T-helper 17 cell (primary cell): Measurements from ENCODE around the gene GNGT1. TPM values are rescaled to one million over a fixed set of nuclear protein-coding genes. Genes with fewer than 3 reads are reported as not detected.

Experiments
- ATAC-seq: fragments of 150-1000 bp; cut with Tn5 transposase; 2 replicates; pipeline ENCODE4 v1.10.0; 2021; ENCODE audit warnings: mild to moderate bottlenecking, moderate library complexity
- DNase-seq, 3 donors: peaks; one replicate each; pipeline versions ENCODE4 v3.0.0 to v3.0.0-alpha.2; 2020 to 2021
- H3K9me3 ChIP-seq: one replicate; pipeline ENCODE4 v1.7.0; 2013; ENCODE audit warnings: low read length, mild to moderate bottlenecking; ENCODE audit not compliant: control insufficient read depth, poor library complexity, severe bottlenecking
- H3K27ac Mint-ChIP-seq: one replicate; pipeline ENCODE4 v1.8.0; 2022; ENCODE audit warnings: mild to moderate bottlenecking, moderate library complexity, mixed read lengths
- H3K27me3 Mint-ChIP-seq: one replicate; pipeline ENCODE4 v1.8.0; 2022; ENCODE audit warnings: mixed read lengths
- H3K36me3 Mint-ChIP-seq: one replicate; pipeline ENCODE4 v1.8.0; 2022; ENCODE audit warnings: low read depth, mixed read lengths
- H3K4me1 Mint-ChIP-seq: one replicate; pipeline ENCODE4 v1.8.0; 2022; ENCODE audit warnings: mild to moderate bottlenecking, mixed read lengths
- H3K4me3 Mint-ChIP-seq: one replicate; pipeline ENCODE4 v1.8.0; 2022; ENCODE audit warnings: mild to moderate bottlenecking, moderate library complexity, mixed read lengths
- total RNA-seq, 4 donors: library from RNA in 2 of 4; stranded (reverse) in 2 of 4; gene quantifications; one replicate each; pipeline ENCODE4 v1.2.3 and lab custom pipeline; 2022 to 2026

The GNGT1 gene
- total RNA-seq (not detected), total RNA-seq (lab: John Stamatoyannopoulos, UW) (0 reads per million in 2 donors)

- Mint-ChIP-seq H3K4me3 (no peak within 1 kb of the TSS), H3K36me3 (no peaks in the 10 kb centered on the region), H3K27ac (no peak within 1 kb of the TSS), H3K4me1 (no peaks in the 10 kb centered on the region), H3K27me3 (peaks cover 10% of the 10 kb centered on the region)
- DNase-seq (no peak), ATAC-seq (no peak)
- no peaks in the 10 kb centered on the region for H3K9me3 ChIP-seq
Measured at GRCh38 chr7:93906267-93906666, at the start of gene GNGT1. TSS of gene GNGT1 (plus strand) at chr7:93906567. CDS start at chr7:93906747, 180 bp downstream.

- ATAC-seq (no peak), DNase-seq (no peak)
- H3K27ac Mint-ChIP-seq: no peak overlapping the region
- no peak overlapping the region for H3K4me3 Mint-ChIP-seq
- H3K36me3 Mint-ChIP-seq: no peaks in the 10 kb centered on the region
- no peaks in the 10 kb centered on the region for H3K9me3 ChIP-seq
- H3K4me1 Mint-ChIP-seq: no peaks in the 10 kb centered on the region
- peaks cover 7% of the 10 kb centered on the region for H3K27me3 Mint-ChIP-seq
Measured at GRCh38 chr7:93858857-93859256, 47.5 kb upstream of the GNGT1 start.

- Mint-ChIP-seq H3K36me3 (no peaks in the 10 kb centered on the region), H3K27ac (no peak overlapping the region), H3K27me3 (peaks cover 7% of the 10 kb centered on the region), H3K4me3 (no peak overlapping the region), H3K4me1 (no peaks in the 10 kb centered on the region)
- no peaks in the 10 kb centered on the region for H3K9me3 ChIP-seq
- ATAC-seq (no peak), DNase-seq (no peak)
Measured at GRCh38 chr7:93860261-93860660, 46.1 kb upstream of the GNGT1 start.

DNA sequence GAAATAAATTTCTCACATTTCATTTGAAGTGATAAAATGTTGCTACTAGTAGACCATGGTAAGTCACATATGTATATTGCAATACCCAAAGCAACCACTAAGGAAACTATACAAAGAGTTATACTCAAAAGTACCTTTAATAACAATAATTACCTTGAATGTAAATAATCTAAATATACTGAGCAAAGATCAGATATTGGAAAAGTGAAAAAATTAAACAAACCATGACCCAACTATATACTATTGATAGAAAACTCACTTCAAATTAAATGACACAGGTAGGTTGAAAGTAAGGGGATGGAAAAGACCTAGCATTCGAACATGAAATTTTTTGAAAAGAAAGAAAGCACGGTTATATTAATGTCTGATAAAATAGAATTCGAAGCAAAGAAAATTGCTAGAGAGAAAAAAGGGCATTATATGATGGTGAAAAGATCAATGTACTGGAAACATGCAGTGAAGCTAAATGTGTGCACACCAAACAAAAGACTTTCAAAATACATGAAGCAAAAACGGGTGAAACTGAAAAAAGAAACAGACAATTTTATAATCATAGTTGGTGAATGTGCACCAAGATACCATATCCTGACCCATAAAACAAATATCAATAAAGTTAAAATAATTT, 44.9 kb upstream of the GNGT1 start:
- peaks cover 7% of the 10 kb centered on the region for H3K27me3 Mint-ChIP-seq
- no peak overlapping the region for H3K27ac Mint-ChIP-seq
- no peak for DNase-seq
- no peaks in the 10 kb centered on the region for H3K9me3 ChIP-seq
- no peaks in the 10 kb centered on the region for H3K4me1 Mint-ChIP-seq
- ATAC-seq: no peak
- H3K36me3 Mint-ChIP-seq: no peaks in the 10 kb centered on the region
- H3K4me3 Mint-ChIP-seq: no peak overlapping the region

GRCh38 chr7:93862651-93863050, 43.7 kb upstream of the GNGT1 start:
- Mint-ChIP-seq H3K4me3 (no peak overlapping the region), H3K27ac (no peak overlapping the region), H3K27me3 (peaks cover 7% of the 10 kb centered on the region), H3K4me1 (no peaks in the 10 kb centered on the region), H3K36me3 (no peaks in the 10 kb centered on the region)
- H3K9me3 ChIP-seq: no peaks in the 10 kb centered on the region
- ATAC-seq (no peak), DNase-seq (no peak)

DNA sequence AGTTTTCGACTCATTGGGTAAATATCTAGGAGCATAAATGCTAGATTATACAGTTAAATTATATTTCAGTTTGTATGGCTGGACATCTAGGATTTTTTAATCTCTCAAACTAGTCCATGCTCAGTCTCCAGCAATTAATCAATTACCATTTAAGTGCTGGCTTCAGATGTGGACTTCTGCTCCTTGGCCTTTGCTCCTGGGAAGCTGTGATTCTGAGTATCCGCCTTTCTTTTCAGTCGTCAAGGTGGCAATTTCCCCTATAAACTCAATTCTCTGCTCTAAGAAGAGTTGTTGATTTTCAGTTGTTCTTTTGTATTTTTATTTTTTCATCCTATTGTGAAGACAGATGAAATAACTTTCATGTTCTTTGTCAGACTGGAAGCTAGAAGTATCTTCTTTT, 39.5 kb upstream of the GNGT1 start:
- Mint-ChIP-seq H3K4me1 (no peaks in the 10 kb centered on the region), H3K36me3 (no peaks in the 10 kb centered on the region), H3K27me3 (peaks cover 7% of the 10 kb centered on the region), H3K4me3 (no peak overlapping the region), H3K27ac (no peak overlapping the region)
- ATAC-seq: no peak
- no peak for DNase-seq
- no peaks in the 10 kb centered on the region for H3K9me3 ChIP-seq

DNA sequence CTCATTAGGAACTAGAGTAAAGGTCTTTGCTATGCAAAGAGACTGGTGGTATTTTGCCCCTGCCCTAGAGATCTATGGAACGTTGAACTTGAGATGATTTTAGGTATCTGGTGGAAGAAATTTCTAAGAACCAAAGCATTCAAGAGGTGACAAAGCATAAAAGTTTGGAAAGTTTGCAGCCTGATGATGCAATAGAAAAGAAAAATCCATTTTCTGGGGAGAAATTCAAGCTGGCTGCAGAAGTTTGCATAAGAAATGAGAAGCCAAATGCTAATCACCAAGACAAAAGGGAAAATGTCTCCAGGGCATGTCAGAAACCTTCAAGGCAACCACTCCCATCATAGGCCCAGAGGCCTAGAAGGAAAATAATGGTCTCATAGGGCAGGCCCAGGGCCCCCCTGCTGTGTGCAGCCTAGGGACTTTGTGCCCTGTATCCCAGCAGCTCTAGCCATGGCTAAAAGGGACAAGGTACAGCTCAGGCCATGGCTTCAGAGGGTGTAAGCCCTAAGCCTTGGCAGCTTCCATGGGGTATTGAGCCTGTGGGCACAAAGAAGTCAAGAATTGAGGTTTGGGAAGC, 32.3 kb upstream of the GNGT1 start:
- H3K4me1 Mint-ChIP-seq: no peaks in the 10 kb centered on the region

GRCh38 chr7:93877742-93878141, 28.6 kb upstream of the GNGT1 start:
- ATAC-seq: no peak
- no peaks in the 10 kb centered on the region for H3K4me1 Mint-ChIP-seq
- H3K27ac Mint-ChIP-seq: no peak overlapping the region
- H3K36me3 Mint-ChIP-seq: no peaks in the 10 kb centered on the region
- H3K4me3 Mint-ChIP-seq: no peak overlapping the region
- H3K9me3 ChIP-seq: no peaks in the 10 kb centered on the region
- DNase-seq: no peak
- H3K27me3 Mint-ChIP-seq: no peaks in the 10 kb centered on the region

More for the DNA sequence above, 32.3 kb upstream of the GNGT1 start:
- H3K9me3 ChIP-seq: no peaks in the 10 kb centered on the region
- ATAC-seq (no peak), DNase-seq (no peak)
- Mint-ChIP-seq H3K4me3 (no peak overlapping the region), H3K27ac (no peak overlapping the region), H3K27me3 (no peaks in the 10 kb centered on the region), H3K36me3 (no peaks in the 10 kb centered on the region)

DNA sequence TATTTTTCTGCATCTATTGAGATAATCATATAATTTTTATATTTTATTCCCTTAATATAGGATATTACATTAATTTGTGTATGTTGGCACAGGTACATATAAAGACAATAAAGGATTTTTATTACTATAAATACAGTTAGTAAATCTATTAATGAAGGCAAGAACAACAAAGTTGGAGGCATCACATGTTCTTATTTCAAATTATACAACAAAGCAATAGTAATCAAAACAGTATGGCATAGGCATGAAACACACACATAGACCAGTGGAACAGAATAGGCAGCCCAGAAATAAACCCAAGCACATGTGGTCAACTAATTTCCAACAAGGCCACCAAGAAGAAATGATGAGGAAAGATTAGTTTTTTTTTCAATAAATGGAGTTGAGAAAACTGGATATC, 27.0 kb upstream of the GNGT1 start:
- H3K27ac Mint-ChIP-seq: no peak overlapping the region
- no peaks in the 10 kb centered on the region for H3K4me1 Mint-ChIP-seq
- no peak overlapping the region for H3K4me3 Mint-ChIP-seq
- no peaks in the 10 kb centered on the region for H3K9me3 ChIP-seq
- H3K36me3 Mint-ChIP-seq: no peaks in the 10 kb centered on the region
- ATAC-seq (no peak), DNase-seq (no peak)
- peaks cover 6% of the 10 kb centered on the region for H3K27me3 Mint-ChIP-seq

DNA sequence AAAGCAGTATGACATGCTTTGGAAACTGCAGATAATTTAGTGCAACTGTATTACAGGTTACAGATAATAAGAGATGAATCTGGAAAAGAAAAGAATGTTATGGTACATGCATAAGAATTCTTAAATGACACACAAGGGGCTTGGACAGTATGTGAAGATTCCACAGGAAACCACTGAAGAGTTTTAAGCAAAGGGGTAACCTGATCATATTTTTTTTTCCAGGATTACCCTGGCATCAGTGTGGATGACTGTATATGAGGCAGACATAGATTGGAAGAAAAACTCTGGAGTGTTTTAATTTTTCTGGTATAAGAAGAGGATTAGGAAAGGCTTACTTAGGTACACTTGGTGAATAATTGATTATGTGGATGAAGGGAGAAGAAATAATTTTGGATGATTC, 23.9 kb upstream of the GNGT1 start:
- ATAC-seq (no peak), DNase-seq (no peak)
- Mint-ChIP-seq H3K36me3 (no peaks in the 10 kb centered on the region), H3K4me3 (no peak overlapping the region), H3K27me3 (peaks cover 12% of the 10 kb centered on the region), H3K27ac (no peak overlapping the region), H3K4me1 (no peaks in the 10 kb centered on the region)
- H3K9me3 ChIP-seq: no peaks in the 10 kb centered on the region

- H3K9me3 ChIP-seq: no peaks in the 10 kb centered on the region
- DNase-seq (no peak), ATAC-seq (no peak)
- Mint-ChIP-seq H3K4me1 (no peaks in the 10 kb centered on the region), H3K4me3 (no peak overlapping the region), H3K27ac (no peak overlapping the region), H3K27me3 (peaks cover 18% of the 10 kb centered on the region), H3K36me3 (peaks cover 1% of the 10 kb centered on the region)
Measured at GRCh38 chr7:93883078-93883916, 23.1 kb upstream of the GNGT1 start.

DNA sequence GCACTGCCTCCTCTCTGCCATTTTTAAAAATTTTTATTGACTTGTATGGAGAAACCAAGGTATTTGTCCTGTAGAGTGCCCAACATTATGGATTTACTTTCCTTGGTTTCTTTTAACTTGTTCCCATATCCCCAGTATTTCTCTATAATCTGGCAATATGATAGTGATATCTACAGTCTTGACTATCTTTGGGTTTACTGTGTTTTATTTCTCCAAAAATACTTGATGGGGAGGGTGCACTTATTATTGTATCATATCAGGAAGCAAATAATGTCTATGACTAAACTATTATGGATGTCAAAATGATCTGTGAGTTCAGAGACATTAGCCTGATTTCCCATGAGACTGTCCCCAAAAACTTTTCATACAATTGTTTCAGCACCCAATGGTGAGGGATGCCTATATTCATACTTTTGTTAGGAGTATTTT, 22.4 kb upstream of the GNGT1 start:
- ATAC-seq: no peak
- peaks cover 2% of the 10 kb centered on the region for H3K36me3 Mint-ChIP-seq
- no peak overlapping the region for H3K27ac Mint-ChIP-seq
- no peaks in the 10 kb centered on the region for H3K4me1 Mint-ChIP-seq
- no peak for DNase-seq
- H3K4me3 Mint-ChIP-seq: no peak overlapping the region
- H3K27me3 Mint-ChIP-seq: peaks cover 21% of the 10 kb centered on the region
- no peaks in the 10 kb centered on the region for H3K9me3 ChIP-seq

DNA sequence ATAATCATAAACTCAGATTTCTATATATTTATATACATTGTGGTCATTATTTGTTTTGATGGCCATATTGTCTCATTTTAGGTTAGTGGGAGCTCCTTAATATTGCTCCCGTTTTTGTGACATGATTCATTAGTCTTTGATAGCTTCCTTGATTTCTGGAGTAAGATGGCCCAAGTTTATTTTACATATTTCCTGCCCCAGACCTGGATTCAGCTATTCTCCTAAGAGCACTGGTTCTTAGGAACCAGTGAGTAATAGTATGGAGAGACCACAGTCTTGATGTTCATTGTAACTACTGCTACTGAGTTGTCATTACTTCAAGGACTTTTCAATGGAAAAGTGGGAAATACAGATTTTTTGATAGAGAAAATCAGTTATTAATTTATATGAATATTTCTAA, 21.8 kb upstream of the GNGT1 start:
- DNase-seq (no peak), ATAC-seq (no peak)
- Mint-ChIP-seq H3K36me3 (peaks cover 2% of the 10 kb centered on the region), H3K4me3 (no peak overlapping the region), H3K27me3 (peaks cover 27% of the 10 kb centered on the region), H3K27ac (no peak overlapping the region), H3K4me1 (peaks cover under 1% of the 10 kb centered on the region)
- no peaks in the 10 kb centered on the region for H3K9me3 ChIP-seq
